ENCODE data around the gene KCNH1. TPM values are rescaled to one million over a fixed set of nuclear protein-coding genes. Genes with fewer than 3 reads are reported as not detected.

The KCNH1 gene
- total RNA-seq, 1 donor from 2014 or later: 0.21 TPM

GRCh38 chr1:210949489-210949888 lies 184.5 kb downstream of the KCNH1 start:
- Mint-ChIP-seq H3K27ac (ENCODE audit: unreplicated experiment) (no peak overlapping the region), H3K27me3 (ENCODE audit: low read depth) (no peaks in the 10 kb centered on the region), H3K36me3 (ENCODE audit: low read depth) (no peaks in the 10 kb centered on the region), H3K4me3 (no peak overlapping the region), H3K9me3 (no peaks in the 10 kb centered on the region), H3K4me1 (no peaks in the 10 kb centered on the region)
- no peak for DNase-seq (ENCODE audit: low read depth, low spot score)
- TF ChIP-seq, protein P1, sequence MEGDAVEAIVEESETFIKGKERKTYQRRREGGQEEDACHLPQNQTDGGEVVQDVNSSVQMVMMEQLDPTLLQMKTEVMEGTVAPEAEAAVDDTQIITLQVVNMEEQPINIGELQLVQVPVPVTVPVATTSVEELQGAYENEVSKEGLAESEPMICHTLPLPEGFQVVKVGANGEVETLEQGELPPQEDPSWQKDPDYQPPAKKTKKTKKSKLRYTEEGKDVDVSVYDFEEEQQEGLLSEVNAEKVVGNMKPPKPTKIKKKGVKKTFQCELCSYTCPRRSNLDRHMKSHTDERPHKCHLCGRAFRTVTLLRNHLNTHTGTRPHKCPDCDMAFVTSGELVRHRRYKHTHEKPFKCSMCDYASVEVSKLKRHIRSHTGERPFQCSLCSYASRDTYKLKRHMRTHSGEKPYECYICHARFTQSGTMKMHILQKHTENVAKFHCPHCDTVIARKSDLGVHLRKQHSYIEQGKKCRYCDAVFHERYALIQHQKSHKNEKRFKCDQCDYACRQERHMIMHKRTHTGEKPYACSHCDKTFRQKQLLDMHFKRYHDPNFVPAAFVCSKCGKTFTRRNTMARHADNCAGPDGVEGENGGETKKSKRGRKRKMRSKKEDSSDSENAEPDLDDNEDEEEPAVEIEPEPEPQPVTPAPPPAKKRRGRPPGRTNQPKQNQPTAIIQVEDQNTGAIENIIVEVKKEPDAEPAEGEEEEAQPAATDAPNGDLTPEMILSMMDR (conservative IDR thresholded peaks at IDR 0.05): no peak

DNA sequence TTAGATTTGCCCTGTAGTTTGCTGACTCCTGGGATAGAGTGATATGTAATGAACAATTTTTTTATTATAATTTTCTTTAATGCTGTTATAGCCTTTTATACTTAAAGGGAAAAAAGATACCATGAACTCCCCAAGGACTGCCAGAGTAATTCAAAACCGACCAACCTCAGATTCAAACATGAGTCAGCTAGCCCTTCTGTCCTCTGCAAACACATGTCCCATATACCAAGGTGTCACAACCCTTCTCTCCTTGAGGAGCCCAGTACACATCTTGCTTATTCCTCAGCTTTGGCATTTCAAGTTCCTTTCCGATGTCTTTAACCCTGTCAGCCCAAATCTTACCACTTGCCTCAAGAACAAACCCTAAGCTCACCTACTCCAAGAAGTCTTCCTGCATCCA lies 184.9 kb downstream of the KCNH1 start:
- Mint-ChIP-seq H3K36me3 (ENCODE audit: low read depth) (no peaks in the 10 kb centered on the region), H3K9me3 (no peaks in the 10 kb centered on the region), H3K4me1 (no peaks in the 10 kb centered on the region), H3K27ac (ENCODE audit: unreplicated experiment) (no peak overlapping the region), H3K4me3 (no peak overlapping the region), H3K27me3 (ENCODE audit: low read depth) (no peaks in the 10 kb centered on the region)
- no peak for DNase-seq (ENCODE audit: low read depth, low spot score)
- TF ChIP-seq, protein P1 (conservative IDR thresholded peaks at IDR 0.05): no peak

DNA sequence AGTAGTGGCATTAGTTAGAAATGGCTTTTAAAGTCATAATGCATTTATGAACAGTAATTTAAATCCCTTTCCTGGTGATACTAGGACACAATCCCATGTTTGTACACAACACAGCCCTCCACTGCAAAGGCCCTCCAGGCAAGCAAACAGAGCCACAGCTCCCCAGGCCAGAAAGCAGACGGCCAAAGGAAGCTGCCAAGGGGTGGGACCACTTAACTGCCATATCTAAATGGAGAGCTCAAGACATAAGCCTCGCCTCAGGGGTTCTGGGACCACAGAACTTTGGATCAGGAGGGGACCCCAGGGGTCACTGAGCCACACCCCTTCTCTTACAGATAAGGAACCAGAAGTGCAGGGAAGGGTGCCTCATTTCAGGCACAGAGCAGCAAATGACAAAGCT lies 189.7 kb downstream of the KCNH1 start:
- Mint-ChIP-seq H3K36me3 (ENCODE audit: low read depth) (no peaks in the 10 kb centered on the region), H3K27me3 (ENCODE audit: low read depth) (no peaks in the 10 kb centered on the region), H3K4me1 (no peaks in the 10 kb centered on the region), H3K4me3 (no peak overlapping the region), H3K9me3 (no peaks in the 10 kb centered on the region), H3K27ac (ENCODE audit: unreplicated experiment) (no peak overlapping the region)
- DNase-seq (ENCODE audit: low read depth, low spot score): no peak
- TF ChIP-seq, protein P1 (conservative IDR thresholded peaks at IDR 0.05): no peak

DNA sequence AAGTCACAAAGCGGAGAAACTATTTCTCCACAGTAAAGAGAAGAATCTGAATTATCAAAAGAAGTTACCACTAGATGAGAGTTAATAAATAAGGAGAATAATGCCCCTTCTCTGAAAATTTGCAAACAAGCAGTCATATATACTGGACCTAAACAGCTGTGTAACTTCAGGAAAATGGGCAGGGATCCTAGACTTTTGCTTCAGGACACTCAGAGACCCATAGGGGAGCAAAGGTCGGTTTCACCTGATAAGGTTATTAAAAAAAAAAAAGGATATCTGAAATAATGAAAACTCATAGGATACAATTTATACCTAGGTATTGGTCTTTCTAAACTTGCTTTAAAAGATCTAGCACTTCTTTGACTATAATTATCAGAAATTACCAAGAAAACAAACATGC lies 191.4 kb downstream of the KCNH1 start:
- Mint-ChIP-seq H3K27me3 (ENCODE audit: low read depth) (no peaks in the 10 kb centered on the region), H3K9me3 (no peaks in the 10 kb centered on the region), H3K4me1 (no peaks in the 10 kb centered on the region), H3K36me3 (ENCODE audit: low read depth) (no peaks in the 10 kb centered on the region), H3K4me3 (no peak overlapping the region), H3K27ac (ENCODE audit: unreplicated experiment) (no peak overlapping the region)
- no peak for DNase-seq (ENCODE audit: low read depth, low spot score)
- TF ChIP-seq, protein P1 (conservative IDR thresholded peaks at IDR 0.05): no peak

- Mint-ChIP-seq H3K27me3 (ENCODE audit: low read depth) (no peaks in the 10 kb centered on the region), H3K9me3 (no peaks in the 10 kb centered on the region), H3K36me3 (ENCODE audit: low read depth) (no peaks in the 10 kb centered on the region), H3K4me1 (no peaks in the 10 kb centered on the region), H3K27ac (ENCODE audit: unreplicated experiment) (no peak overlapping the region), H3K4me3 (no peak overlapping the region)
- TF ChIP-seq, protein P1 (conservative IDR thresholded peaks at IDR 0.05): no peak
- DNase-seq (ENCODE audit: low read depth, low spot score): no peak
Measured at GRCh38 chr1:210940081-210940617, 193.8 kb downstream of the KCNH1 start.

All from neural crest cell (in vitro differentiated cells).